GM21576 (cell line): Measurements from ENCODE around the gene TAPT1.

ENCODE experiments used
- ATAC-seq: cut with Tn5 transposase; IDR thresholded peaks from one replicate; pipeline ENCODE4 v1.9.1; 2021; ENCODE audit warnings: mild to moderate bottlenecking, moderate library complexity; ENCODE audit not compliant: unreplicated experiment

TAPT1 gene

DNA sequence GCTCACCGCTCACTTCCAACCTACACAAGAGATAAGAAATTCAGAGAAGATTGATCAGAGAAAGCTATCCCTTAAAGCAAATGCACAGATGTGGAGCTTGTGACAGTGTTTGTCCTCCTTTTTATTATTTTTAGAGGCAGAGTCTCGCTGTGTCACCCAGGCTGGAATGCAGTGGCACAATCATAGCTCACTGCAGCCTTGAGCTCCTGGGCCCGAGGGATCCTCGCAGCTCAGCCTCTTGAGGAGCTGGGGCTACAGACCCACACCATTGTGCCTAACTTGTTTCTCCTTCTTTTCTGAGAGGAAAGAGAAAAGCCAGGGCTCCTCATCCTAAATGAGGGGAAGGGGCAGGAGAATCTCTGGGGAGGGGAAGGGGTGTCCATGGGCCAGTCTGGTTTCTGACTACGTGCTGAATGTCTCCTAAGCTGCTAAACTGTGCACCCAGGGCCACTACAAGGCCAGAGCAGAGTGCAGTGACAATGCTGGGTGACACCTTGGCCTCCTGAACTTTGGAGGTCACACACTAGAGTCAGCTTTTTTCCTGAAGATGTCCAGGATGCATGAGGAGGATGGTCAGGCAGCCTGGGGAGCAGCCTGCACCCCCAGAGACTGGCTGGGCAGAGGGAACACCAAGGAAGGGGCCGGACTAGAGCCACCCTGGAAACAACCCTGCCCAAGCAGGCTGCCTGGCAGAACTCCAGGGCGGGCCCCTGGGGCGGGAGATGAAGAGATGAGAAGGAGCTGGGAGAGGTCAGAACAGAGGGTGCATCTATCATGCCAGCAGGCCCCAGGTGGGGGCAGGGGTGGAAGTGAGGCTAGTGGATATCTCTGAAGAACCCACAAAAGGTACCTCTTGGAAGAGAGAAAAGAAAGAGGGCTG lies 87.0 kb downstream of the TAPT1 start:
- ATAC-seq: no peak

DNA sequence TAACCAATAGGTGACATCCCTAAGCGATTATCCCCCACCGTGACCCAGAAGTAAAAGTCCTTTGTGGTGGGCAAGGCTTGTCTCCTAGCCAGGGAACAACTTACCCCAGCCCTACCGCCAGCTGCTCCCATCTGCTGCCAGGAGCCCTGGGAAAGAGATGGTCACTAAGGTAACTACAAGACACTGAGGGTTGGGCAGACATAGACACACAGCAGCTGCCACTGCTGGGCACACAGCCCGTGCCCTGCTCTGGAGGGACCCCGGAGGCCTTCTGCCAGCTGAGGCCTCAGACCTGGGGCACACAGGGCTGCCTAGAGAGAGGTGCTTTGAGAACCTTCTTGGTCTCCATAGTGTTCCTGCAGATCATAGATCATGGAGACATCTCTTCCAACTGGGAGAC lies 89.4 kb downstream of the TAPT1 start:
- no peak for ATAC-seq

GRCh38 chr4:16136311-16136710 lies 90.0 kb downstream of the TAPT1 start:
- no peak for ATAC-seq

GRCh38 chr4:16133406-16133805 lies 92.9 kb downstream of the TAPT1 start:
- no peak for ATAC-seq

GRCh38 chr4:16131293-16131692 lies 95.0 kb downstream of the TAPT1 start:
- ATAC-seq: no peak

GRCh38 chr4:16129336-16129735 lies 96.9 kb downstream of the TAPT1 start:
- ATAC-seq: no peak

DNA sequence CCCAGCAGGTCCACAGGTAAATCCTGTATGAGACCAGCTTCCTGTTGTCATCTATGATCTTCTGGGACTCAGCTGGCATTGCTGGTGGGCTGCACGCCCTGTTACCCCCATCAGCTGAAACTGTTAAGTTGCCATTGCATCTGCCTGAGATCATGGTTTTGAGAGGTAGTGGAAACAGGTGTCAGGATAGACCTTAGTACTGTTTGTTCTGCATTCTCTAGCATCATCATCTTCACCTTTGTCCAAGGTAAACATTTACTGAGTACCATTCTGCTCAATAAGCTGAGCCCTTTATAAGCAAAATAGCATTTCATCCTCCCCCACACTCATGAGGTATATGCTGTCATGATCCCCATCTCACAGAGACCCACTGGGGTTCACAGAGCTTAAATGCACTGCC lies 99.6 kb downstream of the TAPT1 start:
- no peak for ATAC-seq

DNA sequence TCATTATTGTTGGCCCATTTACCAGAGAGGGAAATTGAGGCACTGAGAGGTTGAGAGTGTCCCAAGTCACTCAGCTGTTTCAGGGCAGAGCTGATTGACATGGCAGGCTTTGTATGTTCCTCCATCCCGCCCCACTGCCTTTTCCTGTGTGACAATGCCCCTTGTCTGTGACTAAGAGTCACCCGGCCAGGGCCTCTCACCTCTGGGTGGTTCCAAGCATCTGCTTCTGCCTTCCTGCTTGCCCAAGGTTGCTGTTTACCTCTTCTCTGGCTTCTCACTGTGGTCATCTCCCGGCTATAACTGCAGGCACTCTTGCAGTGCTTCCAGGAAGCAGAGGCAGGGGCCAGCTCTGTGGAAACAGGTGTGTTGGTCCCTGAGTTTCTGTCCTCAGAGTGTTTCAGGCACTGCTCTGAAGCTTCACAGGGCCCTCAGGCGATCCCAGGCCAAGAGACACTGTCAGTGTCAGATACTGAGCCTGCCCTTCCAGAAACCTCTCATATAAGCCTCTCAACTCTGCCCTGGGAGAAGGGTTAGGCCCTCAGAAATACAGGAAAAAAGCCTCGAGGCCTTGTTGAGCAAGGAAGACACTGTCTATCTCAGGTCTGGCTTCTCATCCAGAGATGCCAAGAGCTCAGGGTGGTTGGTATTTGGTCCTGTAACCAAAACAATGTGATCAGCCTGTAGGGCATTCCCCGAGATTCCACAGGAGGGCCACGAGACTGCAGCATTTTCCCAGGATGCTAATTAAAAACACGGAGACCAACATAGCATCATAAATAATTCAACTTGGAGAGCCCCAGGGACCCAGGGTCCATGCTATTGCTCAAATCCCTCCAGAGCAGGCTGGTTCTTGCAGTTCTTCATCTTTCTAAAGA lies 100.5 kb downstream of the TAPT1 start:
- ATAC-seq: no peak

DNA sequence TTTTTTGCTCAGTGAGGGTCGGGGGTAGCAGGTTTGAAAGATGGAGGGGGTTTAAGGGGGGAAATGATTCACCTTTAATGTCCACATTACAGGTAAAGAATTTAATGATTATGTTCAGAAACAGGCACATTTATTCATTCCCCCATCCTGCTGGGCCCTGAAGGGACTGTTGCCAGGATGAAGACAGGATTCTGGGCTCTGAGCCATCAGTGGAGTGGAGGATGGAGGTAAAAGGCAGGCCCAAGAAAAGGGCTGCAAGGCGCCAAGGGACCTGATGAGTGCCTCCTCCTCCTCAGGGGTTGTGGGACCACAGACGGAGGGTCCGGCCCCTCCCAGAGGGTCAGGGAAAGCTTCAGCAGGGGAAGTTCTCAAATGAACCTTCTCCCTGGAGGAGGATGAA lies 102.0 kb downstream of the TAPT1 start:
- ATAC-seq: no peak

DNA sequence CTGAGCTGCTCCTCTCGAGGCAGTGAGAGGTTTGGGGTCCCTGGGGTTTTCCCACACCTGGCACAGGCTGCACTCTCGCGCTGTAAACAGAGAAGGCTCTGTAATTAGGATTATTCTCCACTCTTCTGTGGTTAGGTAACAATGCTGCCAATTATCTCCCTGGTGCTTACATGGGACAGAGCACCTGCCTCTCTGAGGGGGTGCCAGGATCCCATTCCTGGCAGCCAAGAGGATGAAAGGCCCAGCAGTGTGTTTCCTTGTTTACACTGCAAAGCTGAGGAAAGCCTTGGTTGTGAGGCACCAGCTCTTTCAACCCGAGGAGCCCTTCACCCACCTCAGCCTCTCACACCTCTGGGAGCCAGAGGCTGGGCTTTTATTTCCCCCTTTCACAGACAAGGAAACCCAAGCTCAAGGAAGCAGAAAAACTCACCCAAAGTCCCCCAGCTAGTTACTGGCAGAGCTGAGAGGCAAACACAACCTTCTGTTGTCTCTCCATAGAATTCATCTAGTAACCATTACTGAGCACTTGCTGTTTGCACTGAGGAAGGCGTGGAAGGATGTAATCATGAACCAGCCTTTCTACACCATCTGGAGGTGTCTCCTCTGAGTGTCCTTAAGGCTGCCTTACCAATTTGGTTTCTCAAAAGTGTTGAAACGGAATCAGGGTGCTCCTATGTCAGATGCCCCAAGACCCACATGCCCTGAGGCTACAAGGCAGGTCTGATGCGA lies 102.8 kb downstream of the TAPT1 start:
- ATAC-seq: no peak

DNA sequence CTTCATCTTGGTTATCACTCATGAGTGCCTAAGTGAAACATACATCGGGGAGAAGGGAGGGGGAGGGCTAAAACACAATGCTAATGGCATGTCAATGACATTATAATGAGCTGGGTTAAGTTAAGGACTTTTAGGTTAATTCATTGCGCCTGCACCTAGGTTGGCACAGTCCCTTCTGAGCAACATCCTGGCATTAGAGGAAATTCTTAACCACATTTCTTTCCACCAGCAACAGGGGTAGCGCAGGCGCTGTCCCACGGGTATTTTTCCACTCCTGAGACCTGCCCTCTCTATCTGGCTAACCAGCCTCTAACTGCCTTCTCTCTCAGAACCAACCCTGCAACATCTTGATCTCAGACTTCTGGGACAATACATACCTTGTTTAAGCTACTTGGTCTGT lies 103.5 kb downstream of the TAPT1 start:
- no peak for ATAC-seq

DNA sequence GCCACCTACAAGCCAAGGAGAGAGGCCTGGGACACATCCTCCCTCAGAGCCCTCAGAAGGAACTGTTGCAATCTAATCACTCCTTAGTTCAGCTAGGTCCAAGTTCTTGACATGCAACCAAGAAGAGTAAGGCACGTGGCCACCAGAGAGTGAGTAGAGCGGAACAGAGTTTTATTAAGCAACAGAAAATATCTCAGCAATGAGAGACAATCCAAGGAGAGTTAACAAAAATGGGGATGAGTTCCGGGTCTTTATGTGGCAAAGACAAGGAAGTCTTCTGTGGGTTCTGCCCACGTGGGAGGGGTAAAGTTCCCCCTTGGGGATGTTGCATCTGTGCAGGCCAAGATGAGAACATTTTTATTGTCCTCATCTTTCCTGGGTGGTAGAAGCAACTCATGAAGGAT lies 104.0 kb downstream of the TAPT1 start:
- no peak for ATAC-seq

GRCh38 chr4:16120720-16121119 lies 105.6 kb downstream of the TAPT1 start:
- ATAC-seq: no peak

- ATAC-seq: no peak
Observed at GRCh38 chr4:16119981-16120380, 106.3 kb downstream of the TAPT1 start.

- no peak for ATAC-seq
Observed at GRCh38 chr4:16118090-16118489, 108.2 kb downstream of the TAPT1 start.

DNA sequence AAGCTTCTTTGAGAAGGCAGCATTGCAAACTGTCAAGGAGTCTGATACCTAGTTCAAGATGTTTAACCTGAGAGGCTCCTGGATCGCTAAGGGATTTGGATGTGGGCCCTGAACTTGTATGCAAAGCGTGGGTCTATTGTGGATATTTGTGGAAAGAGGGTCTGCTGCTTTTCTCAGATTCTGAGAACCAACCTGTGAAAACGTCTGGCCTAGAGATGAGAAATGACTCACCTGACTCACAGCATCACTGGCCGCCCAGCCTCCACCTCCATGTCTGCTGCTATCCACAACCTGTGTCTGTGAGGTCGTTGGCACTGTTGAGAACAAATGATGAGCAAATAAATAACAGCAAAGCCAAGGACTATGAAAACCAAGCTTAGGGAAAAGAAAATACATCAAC lies 109.1 kb downstream of the TAPT1 start:
- ATAC-seq: no peak

GRCh38 chr4:16116493-16116990 lies 109.7 kb downstream of the TAPT1 start:
- no peak for ATAC-seq

DNA sequence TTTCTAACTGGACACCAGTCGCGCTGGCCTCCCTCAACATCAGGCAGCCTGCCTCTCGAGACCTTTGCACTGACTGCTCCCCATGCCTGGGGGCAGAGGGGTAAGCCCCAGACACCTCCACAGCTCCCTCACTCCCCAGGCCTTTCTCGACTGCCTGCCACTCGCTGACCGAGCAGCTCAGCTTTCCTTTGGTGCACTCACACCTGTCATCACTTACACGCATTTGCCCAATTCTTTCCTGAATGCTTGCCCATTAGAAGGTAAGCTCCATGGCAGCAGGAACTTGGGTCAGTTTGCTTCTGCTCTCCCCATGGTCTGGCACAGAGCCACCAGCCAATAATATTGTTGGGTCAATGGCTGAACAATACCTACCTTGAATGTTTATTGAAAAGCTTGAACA lies 110.3 kb downstream of the TAPT1 start:
- ATAC-seq: no peak

- no peak for ATAC-seq
Observed at GRCh38 chr4:16114546-16114945, 111.7 kb downstream of the TAPT1 start.

- no peak for ATAC-seq
Observed at GRCh38 chr4:16113741-16114140, 112.5 kb downstream of the TAPT1 start.

- no peak for ATAC-seq
Observed at GRCh38 chr4:16111533-16111932, 114.7 kb downstream of the TAPT1 start.
